HUES48 (cell line): ENCODE data around the gene FIP1L1.
"Not testable (repeated sequence)": the region's sequence is repeated elsewhere in the genome, so short reads cannot be mapped to it uniquely, and the experiment has no call there.

Source experiments
- H3K27ac ChIP-seq: one replicate; pipeline ENCODE4 v1.7.0; 2013; ENCODE audit warnings: low read depth, low read length, inconsistent platforms
- H3K27me3 ChIP-seq: 2 replicates; pipeline ENCODE4 v1.6.1; 2013; ENCODE audit warnings: mild to moderate bottlenecking, low read length; ENCODE audit not compliant: control insufficient read depth, insufficient read depth
- H3K36me3 ChIP-seq: 2 replicates; pipeline ENCODE4 v1.6.1; 2013; ENCODE audit warnings: low read length; ENCODE audit not compliant: control insufficient read depth, insufficient read depth
- H3K4me1 ChIP-seq: 2 replicates; pipeline ENCODE4 v1.6.1; 2013; ENCODE audit warnings: mild to moderate bottlenecking, low read length; ENCODE audit not compliant: control insufficient read depth, insufficient read depth
- H3K4me3 ChIP-seq: 2 replicates; pipeline ENCODE4 v1.5.1; 2013; ENCODE audit warnings: mild to moderate bottlenecking, low read depth, low read length
- H3K9ac ChIP-seq: 2 replicates; pipeline ENCODE4 v1.6.1; 2013; ENCODE audit warnings: mild to moderate bottlenecking, low read depth, low read length, moderate library complexity
- H3K9me3 ChIP-seq: 2 replicates; pipeline ENCODE4 v1.6.1; 2013; ENCODE audit warnings: low read length; ENCODE audit not compliant: control insufficient read depth, insufficient read depth

The FIP1L1 gene

GRCh38 chr4:53444954-53445353 is 67.5 kb downstream of the FIP1L1 start:
- no peaks in the 10 kb centered on the region for H3K27me3 ChIP-seq
- no peak overlapping the region for H3K4me3 ChIP-seq
- H3K9me3 ChIP-seq, result no peaks in the 10 kb centered on the region
- no peak overlapping the region for H3K9ac ChIP-seq
- peaks cover 70% of the 10 kb centered on the region for H3K36me3 ChIP-seq
- no peaks in the 10 kb centered on the region for H3K4me1 ChIP-seq
- no peak overlapping the region for H3K27ac ChIP-seq

DNA sequence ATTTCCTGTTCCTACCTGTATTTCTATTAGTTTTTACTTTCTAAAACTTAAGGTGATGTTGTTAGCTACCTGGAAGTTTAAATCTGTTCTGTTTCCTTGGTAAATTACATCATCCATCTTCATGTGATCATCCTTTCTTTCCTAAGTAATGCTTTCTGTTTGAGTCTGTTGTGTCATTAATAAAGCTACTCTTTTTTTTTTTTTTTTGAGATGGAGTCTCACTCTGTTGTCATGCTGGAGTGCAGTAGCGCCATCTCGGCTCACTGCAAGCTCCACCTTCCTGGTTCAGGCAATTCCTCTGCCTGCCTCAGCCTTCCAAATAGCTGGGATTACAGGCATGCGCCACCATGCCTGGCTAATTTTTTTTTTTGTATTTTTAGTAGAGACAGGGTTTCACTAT is 73.3 kb downstream of the FIP1L1 start:
- peaks cover 53% of the 10 kb centered on the region for H3K36me3 ChIP-seq

GRCh38 chr4:53453385-53453784 is 75.9 kb downstream of the FIP1L1 start:
- H3K36me3 ChIP-seq, result peaks cover 55% of the 10 kb centered on the region
- H3K9ac ChIP-seq, result no peak overlapping the region
- H3K9me3 ChIP-seq, result no peaks in the 10 kb centered on the region
- peaks cover 5% of the 10 kb centered on the region; the same call in 1 of the 2 replicates for H3K4me1 ChIP-seq
- H3K27ac ChIP-seq, result no peak overlapping the region
- no peaks in the 10 kb centered on the region for H3K27me3 ChIP-seq
- no peak overlapping the region for H3K4me3 ChIP-seq

More for the DNA sequence above, 73.3 kb downstream of the FIP1L1 start:
- Histone ChIP-seq H3K27me3 (no peaks in the 10 kb centered on the region), H3K9me3 (no peaks in the 10 kb centered on the region), H3K9ac (no peak overlapping the region), H3K27ac (no peak overlapping the region), H3K4me3 (no peak overlapping the region), H3K4me1 (peaks cover 5% of the 10 kb centered on the region; the same call in 1 of the 2 replicates)

- Histone ChIP-seq H3K36me3 (peaks cover 79% of the 10 kb centered on the region), H3K27ac (no peak overlapping the region), H3K27me3 (no peaks in the 10 kb centered on the region), H3K9ac (no peak overlapping the region), H3K9me3 (no peaks in the 10 kb centered on the region), H3K4me1 (no peaks in the 10 kb centered on the region), H3K4me3 (no peak overlapping the region)
Measured at GRCh38 chr4:53455766-53456165, 78.3 kb downstream of the FIP1L1 start.

DNA sequence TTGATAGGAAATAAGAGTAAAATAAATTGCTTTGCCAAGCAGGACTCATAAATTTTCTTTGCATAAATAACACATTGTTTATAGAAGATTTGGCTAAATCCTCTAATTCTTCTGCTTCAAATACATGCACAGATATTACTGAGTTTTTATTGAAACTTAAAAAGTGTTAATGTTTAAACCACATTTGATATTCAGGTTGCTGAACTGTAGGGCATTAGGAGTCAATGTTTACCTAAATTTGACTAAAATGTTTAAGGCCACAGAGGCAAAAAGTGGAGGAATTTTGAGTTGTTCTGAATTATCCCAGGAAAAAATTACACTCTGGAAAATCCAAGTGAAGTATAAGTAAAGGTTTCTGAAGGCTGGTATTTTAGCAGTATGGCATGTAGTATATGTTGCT is 78.7 kb downstream of the FIP1L1 start:
- Histone ChIP-seq H3K36me3 (peaks cover 83% of the 10 kb centered on the region), H3K4me3 (no peak overlapping the region), H3K27ac (no peak overlapping the region), H3K4me1 (no peaks in the 10 kb centered on the region), H3K9ac (no peak overlapping the region), H3K27me3 (no peaks in the 10 kb centered on the region), H3K9me3 (no peaks in the 10 kb centered on the region)

- peaks cover 80% of the 10 kb centered on the region for H3K36me3 ChIP-seq
- no peaks in the 10 kb centered on the region for H3K9me3 ChIP-seq
- H3K4me1 ChIP-seq, result no peaks in the 10 kb centered on the region
- no peak overlapping the region for H3K9ac ChIP-seq
- H3K4me3 ChIP-seq, result no peak overlapping the region
- H3K27me3 ChIP-seq, result no peaks in the 10 kb centered on the region
- no peak overlapping the region for H3K27ac ChIP-seq
Measured at GRCh38 chr4:53459548-53459947, 82.1 kb downstream of the FIP1L1 start.

DNA sequence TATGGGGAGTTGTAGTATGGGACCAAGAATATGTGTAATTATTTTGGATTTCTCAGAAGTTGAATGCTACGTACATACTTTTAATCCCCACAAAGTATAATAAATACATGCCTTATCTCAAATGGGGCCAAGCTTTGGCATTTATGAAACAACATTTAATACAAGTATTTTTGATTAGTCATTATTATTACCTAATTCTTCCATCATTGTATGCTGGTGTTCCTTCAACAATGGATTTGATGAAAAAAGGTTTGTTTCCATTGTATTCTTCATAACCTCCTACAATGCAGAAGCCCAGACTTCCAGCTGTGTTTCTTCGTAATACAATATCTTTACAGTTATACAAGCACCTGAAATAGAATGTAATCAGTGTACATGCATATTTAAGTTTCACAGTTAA is 83.8 kb downstream of the FIP1L1 start:
- H3K4me3 ChIP-seq, result no peak overlapping the region
- H3K27ac ChIP-seq, result no peak overlapping the region
- H3K9ac ChIP-seq, result no peak overlapping the region
- no peaks in the 10 kb centered on the region for H3K4me1 ChIP-seq
- H3K9me3 ChIP-seq, result peaks cover 5% of the 10 kb centered on the region; the same call in 1 of the 2 replicates
- H3K36me3 ChIP-seq, result peaks cover 64% of the 10 kb centered on the region
- no peaks in the 10 kb centered on the region for H3K27me3 ChIP-seq

DNA sequence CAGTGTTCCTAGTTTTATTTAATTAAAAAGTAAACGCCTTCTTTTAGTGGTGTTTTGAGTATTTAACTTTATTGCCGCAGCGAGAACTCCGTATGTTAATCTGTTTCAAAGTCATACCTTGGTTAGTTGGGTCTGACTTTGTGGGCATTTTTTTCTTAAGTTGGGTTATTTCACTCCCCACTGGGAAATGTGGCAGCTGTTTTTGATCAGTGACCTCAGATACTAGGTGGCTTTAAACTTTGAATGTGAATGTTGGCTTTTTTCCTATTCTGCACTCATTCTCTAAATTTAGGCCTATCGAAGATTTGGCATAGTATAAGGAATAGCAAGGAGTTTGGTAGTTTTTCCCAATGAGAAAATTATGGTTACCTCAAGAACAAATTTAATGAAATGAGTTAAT is 85.9 kb downstream of the FIP1L1 start:
- Histone ChIP-seq H3K27me3 (no peaks in the 10 kb centered on the region), H3K27ac (no peak overlapping the region), H3K9me3 (peaks cover 15% of the 10 kb centered on the region), H3K4me1 (no peaks in the 10 kb centered on the region), H3K4me3 (no peak overlapping the region), H3K36me3 (peaks cover 48% of the 10 kb centered on the region), H3K9ac (no peak overlapping the region)

GRCh38 chr4:53465281-53465680 is 87.8 kb downstream of the FIP1L1 start:
- peaks cover 15% of the 10 kb centered on the region for H3K9me3 ChIP-seq
- no peaks in the 10 kb centered on the region for H3K27me3 ChIP-seq
- no peak overlapping the region for H3K27ac ChIP-seq
- H3K9ac ChIP-seq, result no peak overlapping the region
- no peak overlapping the region for H3K4me3 ChIP-seq
- peaks cover 29% of the 10 kb centered on the region for H3K36me3 ChIP-seq
- no peaks in the 10 kb centered on the region for H3K4me1 ChIP-seq

- Histone ChIP-seq H3K9ac (no peak overlapping the region), H3K36me3 (peaks cover 23% of the 10 kb centered on the region), H3K4me1 (no peaks in the 10 kb centered on the region), H3K27me3 (no peaks in the 10 kb centered on the region), H3K27ac (no peak overlapping the region), H3K4me3 (no peak overlapping the region), H3K9me3 (peaks cover 15% of the 10 kb centered on the region)
Measured at GRCh38 chr4:53465891-53466290, 88.5 kb downstream of the FIP1L1 start.

GRCh38 chr4:53466576-53466975 is 89.1 kb downstream of the FIP1L1 start:
- not testable (repeated sequence) for H3K27me3 ChIP-seq, H3K9ac ChIP-seq, H3K4me3 ChIP-seq, H3K4me1 ChIP-seq, H3K27ac ChIP-seq
- Histone ChIP-seq H3K36me3 (peaks cover 16% of the 10 kb centered on the region), H3K9me3 (peaks cover 15% of the 10 kb centered on the region)
